Measurements from ENCODE around the gene PSD4.

DNA sequence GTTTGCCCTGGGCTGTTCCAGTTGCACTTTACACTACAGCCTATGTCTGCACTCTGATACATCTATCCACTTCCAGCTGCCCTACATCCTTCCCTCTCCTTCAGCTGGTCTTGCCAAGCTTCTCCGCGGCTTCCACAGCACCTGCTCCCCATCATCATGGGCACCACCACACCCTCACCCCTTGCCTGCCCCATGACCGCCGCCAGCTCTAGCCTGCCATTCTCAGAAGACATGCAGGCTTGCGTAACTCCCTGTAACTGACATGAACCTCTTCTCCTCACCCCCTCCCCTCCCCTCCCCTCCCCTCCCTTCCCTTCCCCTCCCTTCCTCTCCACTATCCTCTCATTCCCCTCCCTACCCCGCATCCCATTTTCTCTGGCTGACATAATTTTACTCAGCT is 59.0 kb downstream of the PSD4 start:
- TF ChIP-seq TAF1 (IDR thresholded peaks at IDR 0.05; ENCODE audit: low read depth, low read length): no peak
- no peak for TF ChIP-seq POLR2A (IDR thresholded peaks at IDR 0.05; ENCODE audit: low read depth, low read length)
- no peak for TF ChIP-seq SPI1 (IDR thresholded peaks at IDR 0.05; ENCODE audit: low read depth, low read length)
